Measurements from ENCODE around the gene STK26.

GRCh38 chrX:132001127-132001526, 22.0 kb upstream of the STK26 start:
- no peak for TF ChIP-seq POLR2AphosphoS5 (IDR thresholded peaks at IDR 0.05; ENCODE audit: low read depth, low read length)
- TF ChIP-seq, protein P1, sequence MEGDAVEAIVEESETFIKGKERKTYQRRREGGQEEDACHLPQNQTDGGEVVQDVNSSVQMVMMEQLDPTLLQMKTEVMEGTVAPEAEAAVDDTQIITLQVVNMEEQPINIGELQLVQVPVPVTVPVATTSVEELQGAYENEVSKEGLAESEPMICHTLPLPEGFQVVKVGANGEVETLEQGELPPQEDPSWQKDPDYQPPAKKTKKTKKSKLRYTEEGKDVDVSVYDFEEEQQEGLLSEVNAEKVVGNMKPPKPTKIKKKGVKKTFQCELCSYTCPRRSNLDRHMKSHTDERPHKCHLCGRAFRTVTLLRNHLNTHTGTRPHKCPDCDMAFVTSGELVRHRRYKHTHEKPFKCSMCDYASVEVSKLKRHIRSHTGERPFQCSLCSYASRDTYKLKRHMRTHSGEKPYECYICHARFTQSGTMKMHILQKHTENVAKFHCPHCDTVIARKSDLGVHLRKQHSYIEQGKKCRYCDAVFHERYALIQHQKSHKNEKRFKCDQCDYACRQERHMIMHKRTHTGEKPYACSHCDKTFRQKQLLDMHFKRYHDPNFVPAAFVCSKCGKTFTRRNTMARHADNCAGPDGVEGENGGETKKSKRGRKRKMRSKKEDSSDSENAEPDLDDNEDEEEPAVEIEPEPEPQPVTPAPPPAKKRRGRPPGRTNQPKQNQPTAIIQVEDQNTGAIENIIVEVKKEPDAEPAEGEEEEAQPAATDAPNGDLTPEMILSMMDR (IDR thresholded peaks at IDR 0.05 in 2 of 3, conservative IDR thresholded peaks at IDR 0.05 in 1 of 3; ENCODE audit: borderline replicate concordance in 1 of 3, insufficient read depth in 1 of 3, low read depth in 2 of 3, low read length in 2 of 3), result no peak
- no peak for TF ChIP-seq MAX (IDR thresholded peaks at IDR 0.05)
- TF ChIP-seq EZH2 (IDR thresholded peaks at IDR 0.05), result no peak
- TF ChIP-seq JUND (IDR thresholded peaks at IDR 0.05), result no peak
- no peak for TF ChIP-seq TCF7L2 (IDR thresholded peaks at IDR 0.05; ENCODE audit: borderline replicate concordance, extremely low read depth, insufficient read depth, insufficient read length)
- TF ChIP-seq POLR2A (IDR thresholded peaks at IDR 0.05; ENCODE audit: borderline replicate concordance, extremely low read depth, insufficient read depth, insufficient read length), result no peak
- no peak for TF ChIP-seq CEBPB (IDR thresholded peaks at IDR 0.05; ENCODE audit: low read depth)
- no peak for TF ChIP-seq RAD21 (IDR thresholded peaks at IDR 0.05; ENCODE audit: low read depth)
- TF ChIP-seq ELF1 (IDR thresholded peaks at IDR 0.05; ENCODE audit: borderline replicate concordance, low read depth), result no peak
- TF ChIP-seq YY1 (IDR thresholded peaks at IDR 0.05; ENCODE audit: extremely low read depth, insufficient replicate concordance, low read depth, low read length), result no peak
- TF ChIP-seq, protein P2, sequence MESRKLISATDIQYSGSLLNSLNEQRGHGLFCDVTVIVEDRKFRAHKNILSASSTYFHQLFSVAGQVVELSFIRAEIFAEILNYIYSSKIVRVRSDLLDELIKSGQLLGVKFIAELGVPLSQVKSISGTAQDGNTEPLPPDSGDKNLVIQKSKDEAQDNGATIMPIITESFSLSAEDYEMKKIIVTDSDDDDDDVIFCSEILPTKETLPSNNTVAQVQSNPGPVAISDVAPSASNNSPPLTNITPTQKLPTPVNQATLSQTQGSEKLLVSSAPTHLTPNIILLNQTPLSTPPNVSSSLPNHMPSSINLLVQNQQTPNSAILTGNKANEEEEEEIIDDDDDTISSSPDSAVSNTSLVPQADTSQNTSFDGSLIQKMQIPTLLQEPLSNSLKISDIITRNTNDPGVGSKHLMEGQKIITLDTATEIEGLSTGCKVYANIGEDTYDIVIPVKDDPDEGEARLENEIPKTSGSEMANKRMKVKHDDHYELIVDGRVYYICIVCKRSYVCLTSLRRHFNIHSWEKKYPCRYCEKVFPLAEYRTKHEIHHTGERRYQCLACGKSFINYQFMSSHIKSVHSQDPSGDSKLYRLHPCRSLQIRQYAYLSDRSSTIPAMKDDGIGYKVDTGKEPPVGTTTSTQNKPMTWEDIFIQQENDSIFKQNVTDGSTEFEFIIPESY (IDR thresholded peaks at IDR 0.05; ENCODE audit: extremely low read depth, insufficient replicate concordance, low read length), result no peak
- TF ChIP-seq SIN3A (IDR thresholded peaks at IDR 0.05; ENCODE audit: low read depth), result no peak

Measured in HCT116 (cell line).